KMS-11 (cell line): ENCODE measurements around the gene GRIP2.

Experiments used
- H2AFZ ChIP-seq: fragments of 200-600 bp; sonication (generic); 2 replicates; pipeline ENCODE4 v1.6.1; 2016; ENCODE audit warnings: antibody characterized with exemption, mixed run types, low read depth
- H3K27ac ChIP-seq: fragments of 200-600 bp; sonication (generic); 2 replicates; pipeline ENCODE4 v1.6.1; 2016; ENCODE audit warnings: mild to moderate bottlenecking, mixed run types
- H3K27me3 ChIP-seq: fragments of 200-600 bp; sonication (generic); 2 replicates; pipeline ENCODE4 v1.6.1; 2017; ENCODE audit warnings: mild to moderate bottlenecking, low read depth, mixed run types, moderate library complexity; ENCODE audit not compliant: insufficient read depth
- H3K36me3 ChIP-seq: fragments of 200-600 bp; sonication (generic); 2 replicates; pipeline ENCODE4 v1.6.1; 2017; ENCODE audit warnings: mild to moderate bottlenecking, mixed run types; ENCODE audit not compliant: insufficient read depth
- H3K4me1 ChIP-seq: fragments of 200-600 bp; sonication (generic); 2 replicates; pipeline ENCODE4 v1.6.1; 2016; ENCODE audit warnings: mild to moderate bottlenecking, low read depth, mixed run types; ENCODE audit not compliant: poor library complexity, severe bottlenecking
- H3K4me2 ChIP-seq: fragments of 200-600 bp; sonication (generic); 2 replicates; pipeline ENCODE4 v1.7.0; 2016; ENCODE audit warnings: mild to moderate bottlenecking, mixed run types
- H3K4me3 ChIP-seq: fragments of 200-600 bp; sonication (generic); IDR thresholded peaks from 2 replicates; pipeline ENCODE4 v1.6.1; 2017; ENCODE audit warnings: low read depth, low read length, mixed read lengths; ENCODE audit not compliant: insufficient read depth
- H3K79me2 ChIP-seq: fragments of 200-600 bp; sonication (generic); 2 replicates; pipeline ENCODE4 v1.6.1; 2016; ENCODE audit warnings: low read depth, mixed run types; ENCODE audit not compliant: insufficient read depth
- H3K9ac ChIP-seq: fragments of 200-600 bp; sonication (generic); 2 replicates; pipeline ENCODE4 v1.6.1; 2016; ENCODE audit warnings: mild to moderate bottlenecking, mixed run types
- H4K20me1 ChIP-seq: fragments of 200-600 bp; sonication (generic); 2 replicates; pipeline ENCODE4 v1.6.1; 2016; ENCODE audit warnings: mild to moderate bottlenecking, mixed run types; ENCODE audit not compliant: insufficient read depth
- TF ChIP-seq, protein P1 (sequence below): fragments of 200-600 bp; sonication (generic); conservative IDR thresholded peaks from 2 replicates; pipeline ENCODE4 v1.6.1; 2017; ENCODE audit warnings: low read depth, mild to moderate bottlenecking, antibody characterized with exemption, low read length, moderate library complexity, mixed read lengths

Gene GRIP2

DNA sequence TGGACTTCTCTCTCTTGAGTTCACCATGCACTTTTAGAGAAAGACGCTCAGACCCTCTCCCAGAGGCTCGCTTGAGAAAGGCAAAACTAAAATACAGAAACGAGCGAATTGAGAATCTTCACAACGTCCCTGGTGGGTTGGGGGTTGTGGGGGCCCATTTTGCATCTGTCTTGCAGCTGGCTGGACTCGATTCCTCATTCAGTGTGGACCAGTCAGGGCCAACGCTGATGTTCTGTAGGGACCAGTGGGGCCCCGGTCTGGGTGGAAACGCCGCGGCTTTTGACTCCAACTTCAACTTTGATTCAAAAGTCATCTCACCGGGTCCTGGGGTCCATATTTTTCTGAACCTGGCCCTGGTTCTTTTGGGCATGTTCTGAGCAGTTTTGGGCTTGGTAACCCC, 69.7 kb downstream of the GRIP2 start:
- Histone ChIP-seq H3K4me2 (no peak overlapping the region), H2AFZ (no peak overlapping the region), H3K27me3 (no peaks in the 10 kb centered on the region), H3K9ac (no peak overlapping the region), H3K27ac (no peak overlapping the region), H3K79me2 (no peaks in the 10 kb centered on the region), H4K20me1 (no peaks in the 10 kb centered on the region), H3K4me3 (no peak overlapping the region), H3K36me3 (no peaks in the 10 kb centered on the region), H3K4me1 (no peaks in the 10 kb centered on the region)
- TF ChIP-seq, protein P1, sequence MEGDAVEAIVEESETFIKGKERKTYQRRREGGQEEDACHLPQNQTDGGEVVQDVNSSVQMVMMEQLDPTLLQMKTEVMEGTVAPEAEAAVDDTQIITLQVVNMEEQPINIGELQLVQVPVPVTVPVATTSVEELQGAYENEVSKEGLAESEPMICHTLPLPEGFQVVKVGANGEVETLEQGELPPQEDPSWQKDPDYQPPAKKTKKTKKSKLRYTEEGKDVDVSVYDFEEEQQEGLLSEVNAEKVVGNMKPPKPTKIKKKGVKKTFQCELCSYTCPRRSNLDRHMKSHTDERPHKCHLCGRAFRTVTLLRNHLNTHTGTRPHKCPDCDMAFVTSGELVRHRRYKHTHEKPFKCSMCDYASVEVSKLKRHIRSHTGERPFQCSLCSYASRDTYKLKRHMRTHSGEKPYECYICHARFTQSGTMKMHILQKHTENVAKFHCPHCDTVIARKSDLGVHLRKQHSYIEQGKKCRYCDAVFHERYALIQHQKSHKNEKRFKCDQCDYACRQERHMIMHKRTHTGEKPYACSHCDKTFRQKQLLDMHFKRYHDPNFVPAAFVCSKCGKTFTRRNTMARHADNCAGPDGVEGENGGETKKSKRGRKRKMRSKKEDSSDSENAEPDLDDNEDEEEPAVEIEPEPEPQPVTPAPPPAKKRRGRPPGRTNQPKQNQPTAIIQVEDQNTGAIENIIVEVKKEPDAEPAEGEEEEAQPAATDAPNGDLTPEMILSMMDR = no peak

DNA sequence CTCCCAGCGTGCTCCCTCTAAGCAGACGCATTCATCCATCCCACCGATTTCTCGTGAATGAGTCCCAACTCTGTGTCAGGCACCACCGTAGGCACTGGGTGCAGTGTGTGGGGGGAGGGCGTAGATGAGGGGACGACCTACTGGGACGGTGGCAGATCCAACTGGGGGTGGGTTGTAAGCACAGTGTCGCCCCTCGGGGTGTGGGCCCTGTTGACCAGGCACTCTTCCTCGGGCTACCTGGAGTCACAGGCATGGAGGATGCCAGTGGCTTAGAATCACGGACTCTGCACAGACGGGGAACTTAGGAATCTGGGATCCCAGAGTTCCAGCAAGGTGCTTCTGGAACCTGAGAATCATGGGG, 71.5 kb downstream of the GRIP2 start:
- Histone ChIP-seq H4K20me1 (no peaks in the 10 kb centered on the region), H3K79me2 (no peaks in the 10 kb centered on the region), H3K4me3 (no peak overlapping the region), H3K36me3 (no peaks in the 10 kb centered on the region), H3K27ac (no peak overlapping the region), H2AFZ (no peak overlapping the region), H3K4me1 (no peaks in the 10 kb centered on the region), H3K4me2 (no peak overlapping the region), H3K9ac (no peak overlapping the region), H3K27me3 (no peaks in the 10 kb centered on the region)
- TF ChIP-seq, protein P1 = no peak

DNA sequence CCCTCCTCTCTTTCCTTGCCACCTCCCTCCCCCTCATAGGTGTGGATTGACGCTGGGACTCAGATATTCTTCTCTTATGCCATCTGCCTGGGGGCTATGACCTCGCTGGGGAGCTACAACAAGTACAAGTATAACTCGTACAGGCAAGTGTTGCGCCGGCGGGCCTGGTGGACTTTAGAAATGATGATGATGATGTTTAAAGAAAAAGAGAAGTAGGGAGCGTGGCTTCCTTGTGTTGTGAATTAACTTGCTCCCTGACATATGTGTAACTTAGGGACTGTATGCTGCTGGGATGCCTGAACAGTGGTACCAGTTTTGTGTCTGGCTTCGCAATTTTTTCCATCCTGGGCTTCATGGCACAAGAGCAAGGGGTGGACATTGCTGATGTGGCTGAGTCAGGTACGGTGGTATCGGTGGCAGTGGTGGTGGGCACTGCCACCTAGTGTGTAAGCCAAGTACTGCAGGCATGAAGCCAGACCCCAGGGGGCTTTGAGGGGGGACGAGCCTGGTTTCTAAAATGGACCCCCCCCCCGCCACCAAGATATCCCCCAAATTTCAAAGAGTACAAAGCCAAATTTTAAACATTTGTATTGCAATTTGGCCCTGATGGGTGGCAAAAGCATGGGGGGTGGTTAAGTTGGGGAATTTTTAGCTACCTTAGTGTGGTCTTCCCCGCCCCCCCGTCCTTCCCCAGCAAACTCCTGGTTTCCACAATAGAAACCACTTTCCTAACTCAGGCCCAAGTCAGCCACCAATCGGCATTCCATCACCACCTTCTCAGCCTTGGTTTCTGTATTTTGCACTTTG, 72.1 kb downstream of the GRIP2 start:
- Histone ChIP-seq H3K27me3 (no peaks in the 10 kb centered on the region), H3K9ac (no peak overlapping the region), H3K36me3 (no peaks in the 10 kb centered on the region), H3K4me3 (no peak overlapping the region), H3K4me1 (no peaks in the 10 kb centered on the region), H3K4me2 (no peak overlapping the region), H2AFZ (no peak overlapping the region), H3K27ac (no peak overlapping the region), H4K20me1 (no peaks in the 10 kb centered on the region), H3K79me2 (no peaks in the 10 kb centered on the region)
- TF ChIP-seq, protein P1 = peak; percentile 79

DNA sequence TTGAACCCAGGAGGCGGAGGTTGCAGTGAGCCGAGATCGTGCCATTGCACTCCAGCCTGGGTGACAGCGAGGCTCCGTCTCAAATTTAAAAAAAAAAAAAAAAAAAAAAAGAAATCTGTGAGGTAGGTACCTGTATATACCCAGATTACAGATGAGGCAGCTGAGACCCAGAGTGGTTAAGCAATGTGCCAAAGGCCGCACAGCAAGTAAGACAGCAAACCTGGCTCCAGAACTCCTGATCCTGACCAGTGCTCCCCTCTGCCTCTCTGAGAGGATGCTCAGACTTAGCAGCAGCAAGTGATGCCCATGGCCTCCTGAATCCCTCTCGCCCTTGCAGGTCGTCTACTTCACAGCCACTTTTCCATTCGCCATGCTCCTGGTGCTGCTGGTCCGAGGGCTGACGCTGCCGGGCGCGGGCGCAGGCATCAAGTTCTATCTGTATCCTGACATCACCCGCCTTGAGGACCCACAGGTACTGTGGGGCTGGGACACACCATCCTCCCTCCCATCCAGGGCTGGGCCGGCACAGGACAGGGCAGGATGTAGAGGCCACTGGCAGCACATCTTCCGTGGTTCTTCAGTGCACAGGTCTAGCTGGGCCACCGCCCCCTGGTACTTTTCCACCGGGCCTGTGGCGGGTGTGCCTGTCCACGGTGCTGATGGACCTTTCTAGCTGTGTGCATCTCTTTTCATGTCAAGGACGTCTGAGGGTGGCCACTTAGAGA, 73.8 kb downstream of the GRIP2 start:
- no peaks in the 10 kb centered on the region for H3K27me3 ChIP-seq
- H3K79me2 ChIP-seq = no peaks in the 10 kb centered on the region
- no peak overlapping the region for H3K27ac ChIP-seq
- no peaks in the 10 kb centered on the region for H3K36me3 ChIP-seq
- H3K4me1 ChIP-seq = no peaks in the 10 kb centered on the region
- no peak overlapping the region for H3K4me2 ChIP-seq
- no peak overlapping the region for H2AFZ ChIP-seq
- no peak overlapping the region for H3K9ac ChIP-seq
- H3K4me3 ChIP-seq = no peak overlapping the region
- TF ChIP-seq, protein P1 = no peak
- H4K20me1 ChIP-seq = no peaks in the 10 kb centered on the region
